ENCODE results near the gene DSG3.

The DSG3 gene

DNA sequence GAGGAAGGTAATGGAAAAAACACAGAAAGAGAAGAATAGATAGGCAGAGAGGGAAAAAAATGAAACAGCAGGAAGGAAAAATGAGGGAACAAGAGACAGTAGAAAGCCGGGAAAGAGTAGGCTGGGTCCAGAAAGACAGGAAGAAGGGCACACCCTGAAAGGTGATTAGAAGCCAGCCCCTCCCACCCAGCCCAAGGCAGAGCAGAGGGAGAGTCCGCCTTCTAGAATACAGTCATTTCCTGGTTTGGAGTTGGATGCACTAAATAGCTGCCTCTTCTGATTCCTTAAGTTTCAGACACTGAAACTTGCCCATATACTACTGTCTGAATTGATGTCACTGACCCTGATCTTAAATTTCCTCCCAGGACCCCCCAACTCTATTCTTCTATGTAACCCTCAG is 17.9 kb upstream of the DSG3 start:
- in situ Hi-C loops (cut with HindIII; ENCODE audit: low sequenced_read_pairs): no loop called here

DNA sequence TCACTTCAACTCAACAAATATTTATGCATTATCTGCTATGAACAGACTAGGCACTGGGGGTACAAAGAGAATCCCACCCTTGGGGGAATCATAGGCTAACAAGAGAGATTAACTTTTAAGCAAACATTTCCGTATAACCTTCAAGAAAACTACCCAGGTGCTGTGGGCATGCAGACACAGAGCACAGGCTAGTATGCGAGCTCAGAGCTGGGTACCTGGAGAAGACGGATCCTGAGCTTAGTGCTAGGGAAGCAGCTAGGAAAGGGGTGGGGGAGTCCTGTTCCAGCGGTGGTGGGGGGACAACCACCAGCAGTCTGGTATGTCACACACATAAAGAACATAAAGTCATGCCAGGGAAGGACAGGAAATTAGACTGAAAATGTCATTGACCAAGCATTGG is 17.5 kb upstream of the DSG3 start:
- in situ Hi-C loops (cut with HindIII; ENCODE audit: low sequenced_read_pairs): no loop called here

DNA sequence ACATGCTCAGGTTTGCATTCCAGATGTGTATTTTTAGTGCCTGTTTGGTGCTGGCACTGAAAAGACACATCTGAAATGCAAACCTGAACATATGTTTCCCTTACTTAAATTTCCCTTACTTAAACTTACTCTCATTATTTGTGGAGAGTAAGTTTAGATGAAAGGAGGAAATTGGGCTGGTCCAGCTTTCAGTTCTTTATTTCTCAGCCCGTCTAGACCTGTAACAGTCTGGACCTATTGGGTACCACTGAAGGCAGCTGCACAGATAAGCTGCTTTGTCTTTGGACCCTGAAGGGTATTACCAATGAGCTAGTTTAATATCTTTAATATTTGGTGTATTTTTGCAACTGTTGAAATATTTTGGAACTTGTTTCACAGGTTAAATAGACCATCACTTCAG is 17.0 kb upstream of the DSG3 start:
- in situ Hi-C loops (cut with HindIII; ENCODE audit: low sequenced_read_pairs): no loop called here

DNA sequence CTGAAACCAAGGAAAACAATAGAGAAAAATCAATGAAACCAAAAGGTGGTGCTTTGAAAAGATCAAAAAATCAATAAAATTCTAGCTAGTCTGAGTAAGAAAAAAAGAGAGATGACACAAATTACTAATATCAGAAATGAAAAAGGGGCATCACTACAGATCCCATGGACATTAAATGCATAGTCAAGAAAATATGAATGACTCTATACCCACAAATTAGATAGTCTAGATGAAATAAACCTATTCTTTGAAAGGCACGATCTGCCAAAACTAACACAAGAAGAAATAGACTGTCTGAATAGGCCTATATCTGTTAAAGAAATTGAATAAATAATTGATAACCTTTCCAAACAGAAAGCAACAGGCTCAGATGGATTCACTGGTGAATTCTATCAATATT is 15.2 kb upstream of the DSG3 start:
- in situ Hi-C loops (cut with HindIII; ENCODE audit: low sequenced_read_pairs): no loop called here

DNA sequence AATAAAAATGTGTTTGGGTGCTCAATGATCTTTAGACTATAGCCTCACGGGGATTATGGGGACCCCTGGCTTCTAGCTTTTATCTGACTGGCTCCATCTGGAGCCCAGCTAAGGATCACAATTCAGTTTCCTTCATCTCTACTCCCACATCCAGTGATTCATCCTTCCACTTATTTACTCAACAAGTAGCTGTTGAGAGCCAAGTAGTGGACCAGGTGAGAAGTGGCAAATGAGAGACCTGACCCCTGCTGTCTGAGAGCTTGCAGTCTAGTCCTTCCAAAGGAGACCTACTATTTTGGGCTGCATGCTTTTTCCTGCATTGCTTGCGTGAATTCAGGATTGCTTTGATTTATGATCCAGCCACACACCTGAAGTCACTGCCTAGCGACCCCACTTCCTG is 10.7 kb upstream of the DSG3 start:
- in situ Hi-C loops (cut with HindIII; ENCODE audit: low sequenced_read_pairs): no loop called here

DNA sequence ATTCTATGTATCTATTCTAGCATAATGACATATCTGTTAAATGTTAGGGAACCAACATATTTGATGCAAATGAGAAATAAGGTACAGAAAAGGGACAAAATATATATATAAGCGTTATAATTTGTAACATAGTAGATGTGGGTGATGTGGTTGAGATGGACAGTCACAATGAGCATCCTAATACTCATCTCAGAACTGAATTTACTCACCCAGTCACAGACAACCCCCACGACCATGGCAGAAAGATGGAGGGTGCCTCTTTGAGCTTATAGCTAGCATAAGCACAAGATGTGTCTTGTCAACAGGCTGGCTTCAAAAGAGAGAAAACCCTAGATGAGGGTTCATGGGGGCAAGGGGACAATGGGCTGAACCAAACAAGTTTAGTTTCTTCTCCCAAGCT is 9.1 kb upstream of the DSG3 start:
- in situ Hi-C loops (cut with HindIII; ENCODE audit: low sequenced_read_pairs): no loop called here

DNA sequence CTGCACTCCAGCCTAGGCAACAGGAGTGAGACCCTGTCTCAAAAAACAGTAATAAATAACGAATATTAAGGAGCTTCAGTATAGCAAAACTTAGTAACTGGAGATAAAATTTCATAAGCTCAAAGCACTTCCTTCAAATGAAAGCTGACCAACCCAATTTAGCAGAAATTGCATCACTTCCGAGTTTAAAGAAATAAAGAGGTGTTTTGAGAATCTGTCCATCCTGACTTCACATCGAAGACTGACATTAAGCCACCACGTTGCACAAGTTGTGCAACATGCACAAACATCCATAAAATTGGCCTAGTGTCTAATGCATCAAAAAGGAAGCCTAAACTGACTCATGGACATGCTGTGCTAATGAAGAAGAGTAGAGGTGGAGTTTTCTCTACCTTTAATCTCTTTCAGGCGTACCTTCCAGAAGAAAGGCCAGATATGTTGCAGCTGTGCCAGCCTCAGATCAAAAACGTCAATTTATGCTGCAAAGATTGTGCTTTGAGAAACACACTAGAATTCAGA is 7.7 kb upstream of the DSG3 start:
- in situ Hi-C loops (cut with HindIII; ENCODE audit: low sequenced_read_pairs): no loop called here

DNA sequence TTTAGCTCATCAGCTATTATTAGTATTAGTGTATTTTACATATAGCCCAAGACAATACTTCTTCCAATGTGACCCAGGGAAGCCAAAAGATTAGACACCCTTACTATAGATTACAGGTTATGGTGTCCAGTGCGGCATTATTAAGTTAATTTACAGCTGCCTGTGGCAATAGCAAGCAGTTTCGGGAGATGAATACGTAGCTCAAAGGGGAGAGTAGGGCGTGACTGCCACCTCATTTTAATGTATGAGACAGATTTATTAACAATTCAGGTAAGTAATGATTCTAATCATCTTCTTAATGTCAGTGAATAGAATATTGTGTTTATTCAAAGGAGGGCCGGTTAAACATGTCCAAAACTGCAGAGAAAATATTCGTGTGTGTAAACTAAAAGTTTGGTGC is 6.8 kb upstream of the DSG3 start:
- in situ Hi-C loops (cut with HindIII; ENCODE audit: low sequenced_read_pairs): no loop called here

DNA sequence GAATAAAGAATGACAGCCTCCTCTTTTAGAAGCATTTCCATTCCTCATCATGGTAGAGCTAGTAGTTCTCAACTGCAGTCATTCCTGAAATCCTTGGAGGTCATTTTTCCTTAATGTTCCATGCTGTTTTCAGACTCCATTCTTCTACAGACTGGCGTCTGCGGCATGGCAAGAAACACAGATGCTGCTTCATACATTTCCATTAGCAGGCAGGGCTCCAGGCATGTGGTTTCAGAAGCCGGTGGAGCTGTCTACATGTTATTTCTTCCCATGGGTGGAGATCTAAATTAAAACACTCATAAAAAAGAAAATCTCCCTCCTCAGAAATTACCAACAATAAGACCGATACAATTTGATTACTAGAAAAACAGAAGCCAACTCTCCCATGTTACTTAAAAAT is 6.0 kb upstream of the DSG3 start:
- in situ Hi-C loops (cut with HindIII; ENCODE audit: low sequenced_read_pairs): no loop called here

DNA sequence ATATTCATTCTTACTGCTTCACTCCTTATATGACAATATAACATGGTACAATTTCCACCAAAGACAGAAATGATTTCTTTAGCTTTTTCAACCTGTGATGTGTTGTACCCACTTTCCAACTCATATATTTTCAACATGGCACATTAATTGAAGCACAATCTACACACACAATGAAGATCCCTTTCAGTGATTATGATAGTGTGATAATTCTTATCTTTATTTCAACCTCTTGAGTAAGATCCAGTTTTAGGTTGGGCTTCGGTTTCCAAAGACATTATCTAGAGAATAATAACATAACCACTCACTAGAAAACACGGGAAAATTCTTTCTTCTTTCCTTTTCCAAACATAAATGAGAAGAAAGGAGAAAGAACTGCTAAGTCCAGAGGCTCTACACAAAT is 3.4 kb upstream of the DSG3 start:
- in situ Hi-C loops (cut with HindIII; ENCODE audit: low sequenced_read_pairs): no loop called here

DNA sequence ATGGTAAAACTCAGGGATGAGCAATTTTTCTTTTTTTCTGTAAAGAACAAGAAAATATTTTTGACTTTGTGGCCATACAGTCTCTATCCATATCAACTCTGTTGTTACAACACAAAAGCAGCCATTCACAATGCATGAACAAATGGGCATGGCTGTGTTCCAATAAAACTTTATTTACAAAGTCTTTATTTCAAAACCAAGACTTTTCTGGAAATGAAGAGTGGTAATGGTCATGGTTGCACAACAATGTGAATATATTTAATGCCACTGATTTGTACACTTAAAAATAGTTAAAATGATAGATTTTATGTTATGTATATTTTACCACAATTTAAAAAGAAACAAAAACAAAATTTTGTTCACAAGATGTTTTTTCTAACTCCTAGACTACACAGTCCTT is 1.6 kb upstream of the DSG3 start:
- in situ Hi-C loops (cut with HindIII; ENCODE audit: low sequenced_read_pairs): no loop called here

DNA sequence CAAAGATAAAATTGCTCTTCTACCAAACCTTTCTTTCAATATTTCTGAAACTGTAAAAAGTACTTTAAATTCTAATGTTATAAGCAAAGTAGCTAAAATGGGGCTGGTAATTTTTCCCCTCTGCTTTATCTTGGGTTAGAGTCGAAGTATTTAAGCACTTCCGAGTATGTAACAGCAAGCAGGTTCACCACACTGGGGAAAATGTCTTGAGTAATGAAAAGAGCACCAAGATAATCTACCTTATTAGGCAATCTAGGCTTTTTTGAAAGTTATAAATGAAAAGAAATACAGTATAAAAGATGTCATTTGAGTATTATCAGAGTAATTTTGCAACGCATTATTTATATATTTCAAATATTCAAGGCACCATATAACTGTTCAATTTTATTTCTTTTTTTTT is 687 bp upstream of the DSG3 start:
- in situ Hi-C loops (cut with HindIII; ENCODE audit: low sequenced_read_pairs): no loop called here

DNA sequence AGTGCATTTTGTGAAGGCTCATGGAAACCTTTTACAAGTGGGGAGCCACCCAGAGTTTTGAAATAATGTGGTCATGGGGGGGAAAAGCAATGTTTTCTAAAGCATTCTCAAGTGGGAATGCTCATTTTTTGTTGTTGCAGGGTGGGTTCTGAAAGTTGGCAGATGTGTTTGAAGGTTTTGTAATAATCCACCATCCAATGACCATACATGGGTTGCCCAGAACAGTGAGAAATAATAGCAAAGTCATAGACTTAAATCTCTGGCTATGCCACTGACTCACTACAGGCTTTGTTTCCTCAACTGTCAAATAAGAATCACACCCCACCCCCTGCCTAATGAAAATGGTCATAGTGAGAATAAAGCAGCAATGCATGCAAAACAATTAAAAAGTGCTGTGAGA is 2.9 kb downstream of the DSG3 start:
- in situ Hi-C loops (cut with HindIII; ENCODE audit: low sequenced_read_pairs): no loop called here

DNA sequence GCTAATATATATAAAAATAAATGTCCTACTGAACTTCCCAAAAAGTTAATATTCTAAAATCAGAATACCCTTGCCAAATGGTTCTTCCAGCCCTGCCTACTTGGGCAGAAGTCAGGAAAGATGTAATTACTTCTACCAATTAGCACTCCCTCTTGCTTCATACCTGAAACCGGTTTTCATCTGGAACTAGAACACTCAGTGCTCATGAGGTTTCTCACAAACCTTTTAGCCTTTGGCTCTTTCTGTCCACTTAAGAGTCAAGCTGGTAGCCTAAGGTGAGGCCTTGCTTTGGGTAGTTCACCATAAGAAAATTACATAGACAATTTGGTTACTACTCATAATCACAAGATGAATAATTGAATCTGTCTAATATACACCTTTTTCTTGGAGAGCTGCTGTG is 4.1 kb downstream of the DSG3 start:
- in situ Hi-C loops (cut with HindIII; ENCODE audit: low sequenced_read_pairs): no loop called here

DNA sequence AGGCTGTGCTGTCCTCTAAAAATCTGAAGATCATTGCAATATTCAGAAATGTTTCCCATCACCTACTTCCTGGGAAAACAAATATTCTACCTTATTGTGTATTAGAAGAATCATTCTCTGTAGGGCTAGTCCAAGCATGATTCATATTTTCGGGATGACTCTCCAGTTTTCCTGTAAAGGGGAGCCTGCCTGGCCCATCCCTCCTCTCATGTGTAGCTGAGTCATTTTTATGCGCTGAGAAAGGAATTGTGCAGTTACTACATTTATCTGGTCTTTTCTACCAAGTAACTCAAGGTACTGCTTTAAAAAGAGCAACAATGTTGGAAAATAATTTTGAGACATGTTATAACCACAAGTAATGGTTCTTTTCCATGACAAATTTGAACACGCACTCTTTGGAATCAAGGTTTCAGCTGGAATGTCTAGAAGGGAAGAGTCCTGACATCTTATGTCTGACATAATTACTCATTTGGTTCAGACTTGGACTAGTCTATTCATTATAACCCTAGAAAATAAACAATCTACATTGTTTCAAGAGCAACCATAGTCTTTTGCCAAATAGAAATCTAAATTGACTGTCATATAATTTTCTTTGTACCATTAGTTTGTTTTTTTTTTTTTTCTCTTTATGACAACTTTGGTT is 6.6 kb downstream of the DSG3 start:
- in situ Hi-C loops (cut with HindIII; ENCODE audit: low sequenced_read_pairs): no loop called here

DNA sequence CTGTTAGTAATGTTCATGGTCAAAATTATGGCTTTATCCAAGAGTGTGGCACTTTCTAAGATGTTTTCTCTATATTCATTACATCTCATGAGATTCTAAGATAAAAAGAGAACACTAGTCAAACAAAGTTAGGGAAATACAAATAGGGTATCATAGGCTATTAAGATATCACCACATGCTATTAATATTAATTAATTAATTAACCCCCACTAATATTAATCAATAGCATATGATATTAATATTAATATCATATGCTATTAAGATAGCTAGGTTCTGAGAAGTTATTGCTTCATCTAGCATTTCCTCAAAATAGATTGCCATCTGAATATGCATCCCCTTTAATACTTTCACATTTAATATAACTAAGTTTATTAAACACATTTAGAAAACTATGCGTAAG is 22.1 kb downstream of the DSG3 start:
- in situ Hi-C loops (cut with HindIII; ENCODE audit: low sequenced_read_pairs): no loop called here

DNA sequence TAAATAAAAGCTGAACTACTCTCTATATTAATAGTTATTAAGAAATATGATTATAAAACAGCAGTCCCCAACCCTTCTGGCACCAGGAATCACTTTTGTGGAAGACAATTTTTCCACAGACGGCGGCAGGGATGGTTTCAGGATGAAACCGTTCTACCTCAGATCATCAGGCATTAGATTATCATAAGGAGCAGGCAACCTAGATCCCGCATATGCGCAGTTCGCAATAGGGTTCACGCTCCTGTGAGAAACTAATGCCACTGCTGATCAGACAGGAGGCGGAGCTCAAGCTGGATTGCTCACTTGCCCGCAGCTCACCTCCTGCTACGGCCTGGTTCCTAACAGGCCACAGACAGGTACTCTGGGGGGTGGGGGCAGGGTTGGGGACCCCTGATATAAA is 31.1 kb downstream of the DSG3 start:
- in situ Hi-C loops (cut with HindIII; ENCODE audit: low sequenced_read_pairs): no loop called here

DNA sequence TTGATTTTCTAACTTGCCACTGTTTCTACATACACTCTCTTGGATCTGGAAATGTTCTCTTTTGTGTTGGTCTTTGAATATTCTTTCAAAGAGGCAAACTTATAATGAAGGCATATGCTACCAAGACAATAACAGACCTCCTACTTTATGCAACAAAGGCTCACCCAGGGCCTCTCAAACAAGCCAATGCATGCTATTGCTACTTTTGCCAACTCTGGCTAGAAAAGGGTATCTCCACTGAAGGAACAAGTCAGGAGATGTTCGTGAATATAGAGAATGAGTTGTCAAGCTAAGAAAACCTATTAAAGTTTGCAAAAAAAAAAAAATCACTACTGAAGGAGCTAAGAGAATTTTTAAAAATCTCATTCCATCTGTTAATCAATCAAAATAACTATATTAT is 34.5 kb downstream of the DSG3 start:
- in situ Hi-C loops (cut with HindIII; ENCODE audit: low sequenced_read_pairs): no loop called here

DNA sequence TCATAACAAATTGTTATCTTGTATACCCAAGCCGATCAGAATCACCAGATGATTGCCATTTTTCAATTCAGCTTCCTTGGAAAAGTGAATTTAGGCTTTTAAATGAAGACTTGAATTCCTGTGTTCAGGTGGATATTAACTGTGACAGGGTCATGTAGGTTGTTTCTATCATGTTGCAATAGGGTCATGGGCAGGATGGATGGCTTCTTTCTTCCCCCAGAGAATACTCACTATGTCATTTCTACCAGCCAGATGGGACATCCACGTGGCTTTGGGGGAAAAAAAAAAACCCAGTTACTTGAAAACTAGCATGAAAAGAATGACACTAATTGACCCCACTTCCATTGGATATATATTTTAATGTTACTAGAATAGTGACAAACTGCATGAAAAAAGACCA is 35.9 kb downstream of the DSG3 start:
- in situ Hi-C loops (cut with HindIII; ENCODE audit: low sequenced_read_pairs): no loop called here

DNA sequence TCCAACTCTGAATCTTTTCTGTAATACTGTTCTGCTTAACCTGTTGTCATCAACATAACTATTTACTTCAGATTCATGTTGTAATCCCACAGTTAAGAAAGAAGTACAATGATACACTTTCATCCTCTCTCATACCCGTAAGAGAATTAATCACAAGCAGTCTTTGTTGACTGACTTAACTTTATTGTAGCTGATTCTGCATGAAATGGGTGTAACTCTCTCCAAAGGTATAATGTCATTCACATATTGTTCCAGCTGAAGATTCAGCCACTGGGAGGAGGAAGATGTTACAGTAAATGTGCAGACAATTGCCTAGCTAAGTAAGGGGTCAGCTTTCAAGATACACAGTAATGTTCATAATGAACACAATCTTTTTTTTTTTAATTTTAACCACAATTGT is 36.9 kb downstream of the DSG3 start:
- in situ Hi-C loops (cut with HindIII; ENCODE audit: low sequenced_read_pairs): no loop called here

DNA sequence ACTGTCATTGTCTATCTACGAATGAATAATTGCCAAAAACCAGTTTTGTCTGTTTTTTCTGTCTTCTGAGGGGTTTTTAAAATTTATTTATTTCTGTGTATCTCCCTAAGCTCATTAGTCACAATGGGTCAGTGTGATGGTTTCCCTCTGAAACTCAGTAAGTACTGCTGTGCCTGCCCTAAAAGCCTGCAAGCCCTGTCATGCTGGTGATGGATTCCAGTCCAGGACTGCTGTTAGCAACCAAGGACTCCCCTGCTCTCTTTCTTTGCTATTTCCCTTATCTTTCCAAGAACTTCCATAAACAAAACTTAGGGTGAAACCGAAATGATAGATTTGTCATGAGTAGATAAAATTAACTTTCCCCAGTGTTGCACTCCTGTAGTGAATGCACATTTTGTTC is 38.6 kb downstream of the DSG3 start:
- in situ Hi-C loops (cut with HindIII; ENCODE audit: low sequenced_read_pairs): no loop called here

DNA sequence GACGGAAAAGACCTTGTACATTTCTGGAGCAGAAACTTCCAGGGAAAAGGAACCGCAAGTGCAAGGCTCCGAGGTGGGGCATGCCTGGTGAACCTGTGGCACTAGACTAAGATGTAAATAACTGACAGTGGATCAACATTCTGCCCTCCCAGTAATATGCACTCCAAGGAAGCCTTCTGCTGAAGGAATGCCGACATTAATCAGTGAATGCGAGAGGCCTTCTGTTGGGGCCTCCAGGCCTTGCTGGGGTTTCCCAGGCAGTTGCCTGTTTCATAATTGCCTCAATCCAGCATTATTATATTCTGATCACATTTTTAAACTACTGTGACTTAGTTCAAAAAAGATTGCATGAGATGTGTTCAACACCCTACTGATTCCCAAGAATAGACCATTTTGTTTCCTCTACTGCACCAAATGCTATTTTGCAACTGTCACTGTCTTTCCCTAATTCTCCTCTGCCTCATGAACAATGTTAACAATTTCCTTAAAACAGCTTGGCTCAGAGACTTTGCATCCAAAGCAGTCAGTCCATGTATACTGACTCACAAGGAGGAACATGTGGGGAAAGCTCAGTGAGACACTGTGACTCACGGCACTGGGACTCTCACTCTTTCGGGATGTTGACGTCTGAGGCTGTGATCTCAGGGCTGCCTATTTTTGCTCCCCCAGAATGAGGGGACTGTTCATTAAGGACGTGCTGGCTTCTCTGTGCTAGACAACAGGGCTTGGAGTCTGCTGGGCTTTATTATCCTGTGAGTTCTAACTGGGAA is 39.9 kb downstream of the DSG3 start:
- in situ Hi-C loops (cut with HindIII; ENCODE audit: low sequenced_read_pairs): no loop called here

DNA sequence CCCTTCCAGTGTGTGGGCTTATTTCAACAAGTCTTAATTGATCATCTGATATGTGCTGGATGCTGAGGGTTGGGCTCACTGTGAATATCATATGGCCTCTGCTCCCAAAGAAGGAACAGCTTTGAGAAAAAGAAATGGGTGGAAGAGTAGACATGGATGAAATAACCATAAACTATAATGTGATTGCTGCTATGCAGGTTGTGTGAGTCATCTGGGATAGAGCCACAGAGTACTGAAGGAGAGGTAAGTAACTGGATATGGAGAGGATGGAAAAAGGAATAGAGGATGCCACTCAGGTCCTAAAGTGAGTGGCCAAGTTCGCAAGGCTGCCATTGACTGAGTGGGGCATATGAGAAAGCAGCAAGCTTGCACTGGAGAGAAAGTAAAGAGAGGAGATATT is 41.8 kb downstream of the DSG3 start:
- in situ Hi-C loops (cut with HindIII; ENCODE audit: low sequenced_read_pairs): no loop called here

All from DLD1 (cell line).